Left cardiac atrium (tissue), 4 donors: Measurements from ENCODE around the gene EID2. TPM values are rescaled to one million over a fixed set of nuclear protein-coding genes. Genes with fewer than 3 reads are reported as not detected.

Source experiments
- ATAC-seq, 2 donors: fragments of 200-7000 bp; cut with Tn5 transposase; one replicate each; pipeline ENCODE4 v1.9.1; 2020; ENCODE audit warnings: mild to moderate bottlenecking in 2 of 2, moderate library complexity in 2 of 2
- DNase-seq: peaks from one replicate; pipeline ENCODE4 v3.0.0-alpha.2; 2020
- intact Hi-C, 2 donors: fragments of 100-400 bp; cut with DNase I; formaldehyde crosslinking; loops; one replicate each; pipeline versions ENCODE4 v1.14.1 to v1.15.1; 2022 to 2023
- total RNA-seq, 2 donors: library from RNA; stranded (reverse); fragmentation: NEBNext Ultra II Directional; extraction: Animal tissue kit (Norgen Biotek cat#: 25700); gene quantifications; one replicate each; pipeline ENCODE4 v1.2.1, GENCODE V29; 2021
- donor health status: DM: no; HTN: yes; CAD: no.
- donor health status: DM: no; HTN: yes; CAD: no; lungs with severe emphysema.
- donor health status: DM: yes; HTN: yes; CAD: no.
- donor health status: Dilated cardiomyopathy.

Gene EID2
- total RNA-seq, 2 donors from 2014 or later, result 11.0 to 14.8 TPM

DNA sequence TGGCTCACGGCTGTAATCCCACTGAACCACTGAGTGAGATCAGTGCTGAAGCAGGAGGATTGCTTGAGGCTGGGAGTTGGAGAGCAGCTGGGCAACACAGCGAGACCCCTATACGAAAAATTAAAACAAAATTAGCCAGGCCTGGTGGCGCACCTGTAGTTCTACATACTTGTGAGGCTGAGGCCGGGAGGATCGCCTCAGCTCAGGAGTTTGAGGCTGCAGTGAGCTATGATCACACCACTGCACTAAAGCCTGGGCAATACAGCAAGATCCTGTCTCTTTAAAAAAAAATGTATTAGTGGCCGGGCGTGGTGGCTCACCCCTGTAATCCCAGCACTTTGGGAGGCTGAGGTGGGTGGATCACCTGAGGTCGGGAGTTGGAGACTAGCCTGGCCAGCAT lies 31.3 kb downstream of the EID2 start:
- intact Hi-C loops, result no loop called here
- no peak for DNase-seq
- ATAC-seq, result no peak

DNA sequence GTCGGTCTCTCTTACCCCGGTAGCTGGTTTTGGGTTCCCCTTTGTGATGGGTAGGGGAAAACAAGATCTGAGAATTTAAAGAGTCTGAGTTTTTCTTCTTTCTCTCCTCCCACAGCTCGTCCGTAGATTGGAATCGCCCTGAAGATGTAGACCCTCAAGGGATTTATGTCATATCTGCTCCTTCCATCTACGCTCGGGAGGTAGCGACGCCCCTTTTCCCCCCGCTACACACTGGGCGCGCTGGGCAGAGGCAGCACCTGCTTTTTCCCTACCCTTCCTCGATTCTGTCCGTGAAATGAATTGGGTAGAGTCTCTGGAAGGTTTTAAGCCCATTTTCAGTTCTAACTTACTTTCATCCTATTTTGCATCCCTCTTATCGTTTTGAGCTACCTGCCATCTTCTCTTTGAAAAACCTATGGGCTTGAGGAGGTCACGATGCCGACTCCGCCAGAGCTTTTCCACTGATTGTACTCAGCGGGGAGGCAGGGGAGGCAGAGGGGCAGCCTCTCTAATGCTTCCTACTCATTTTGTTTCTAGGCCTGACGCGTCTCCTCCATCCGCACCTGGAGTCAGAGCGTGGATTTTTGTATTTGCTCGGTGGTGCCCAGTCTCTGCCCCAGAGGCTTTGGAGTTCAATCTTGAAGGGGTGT lies 32.1 kb downstream of the EID2 start:
- intact Hi-C loops, result no loop called here
- ATAC-seq (no peak), DNase-seq (no peak)

DNA sequence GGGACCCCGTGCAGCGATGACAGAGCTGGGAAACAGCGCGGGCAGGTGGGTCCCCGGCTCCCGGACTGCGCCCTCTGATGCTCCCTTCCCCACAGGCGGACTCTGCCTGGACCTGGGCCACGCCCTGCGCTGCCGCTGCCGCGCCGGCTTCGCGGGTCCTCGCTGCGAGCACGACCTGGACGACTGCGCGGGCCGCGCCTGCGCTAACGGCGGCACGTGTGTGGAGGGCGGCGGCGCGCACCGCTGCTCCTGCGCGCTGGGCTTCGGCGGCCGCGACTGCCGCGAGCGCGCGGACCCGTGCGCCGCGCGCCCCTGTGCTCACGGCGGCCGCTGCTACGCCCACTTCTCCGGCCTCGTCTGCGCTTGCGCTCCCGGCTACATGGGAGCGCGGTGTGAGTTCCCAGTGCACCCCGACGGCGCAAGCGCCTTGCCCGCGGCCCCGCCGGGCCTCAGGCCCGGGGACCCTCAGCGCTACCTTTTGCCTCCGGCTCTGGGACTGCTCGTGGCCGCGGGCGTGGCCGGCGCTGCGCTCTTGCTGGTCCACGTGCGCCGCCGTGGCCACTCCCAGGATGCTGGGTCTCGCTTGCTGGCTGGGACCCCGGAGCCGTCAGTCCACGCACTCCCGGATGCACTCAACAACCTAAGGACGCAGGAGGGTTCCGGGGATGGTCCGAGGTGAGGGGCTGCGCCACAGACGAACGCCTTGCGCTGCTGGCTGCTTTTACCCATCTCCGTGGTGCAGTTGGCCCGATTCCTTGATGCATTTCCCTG lies 32.8 kb downstream of the EID2 start:
- intact Hi-C loops, result no loop called here
- peak; percentile 71 to 74 for ATAC-seq
- DNase-seq, result peak; percentile 44

DNA sequence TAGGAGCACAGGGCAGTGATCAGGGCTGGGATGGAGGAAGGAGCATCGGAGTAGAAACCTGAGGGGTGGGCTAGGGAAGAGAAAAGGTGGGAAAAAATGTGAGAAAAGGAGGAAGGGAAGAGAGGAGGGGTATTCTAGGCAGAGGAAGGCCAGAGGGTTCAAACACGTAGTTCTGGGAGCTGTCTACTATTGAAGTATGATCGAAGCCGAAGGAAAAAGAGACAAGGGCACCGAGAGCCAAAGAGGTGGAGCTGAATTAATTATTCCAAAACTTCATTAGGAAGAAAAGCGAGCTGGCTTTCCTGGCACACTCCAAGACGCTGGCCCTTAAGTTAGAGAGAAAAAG lies 33.4 kb downstream of the EID2 start:
- intact Hi-C loops, result no loop called here
- ATAC-seq (no peak), DNase-seq (no peak)

DNA sequence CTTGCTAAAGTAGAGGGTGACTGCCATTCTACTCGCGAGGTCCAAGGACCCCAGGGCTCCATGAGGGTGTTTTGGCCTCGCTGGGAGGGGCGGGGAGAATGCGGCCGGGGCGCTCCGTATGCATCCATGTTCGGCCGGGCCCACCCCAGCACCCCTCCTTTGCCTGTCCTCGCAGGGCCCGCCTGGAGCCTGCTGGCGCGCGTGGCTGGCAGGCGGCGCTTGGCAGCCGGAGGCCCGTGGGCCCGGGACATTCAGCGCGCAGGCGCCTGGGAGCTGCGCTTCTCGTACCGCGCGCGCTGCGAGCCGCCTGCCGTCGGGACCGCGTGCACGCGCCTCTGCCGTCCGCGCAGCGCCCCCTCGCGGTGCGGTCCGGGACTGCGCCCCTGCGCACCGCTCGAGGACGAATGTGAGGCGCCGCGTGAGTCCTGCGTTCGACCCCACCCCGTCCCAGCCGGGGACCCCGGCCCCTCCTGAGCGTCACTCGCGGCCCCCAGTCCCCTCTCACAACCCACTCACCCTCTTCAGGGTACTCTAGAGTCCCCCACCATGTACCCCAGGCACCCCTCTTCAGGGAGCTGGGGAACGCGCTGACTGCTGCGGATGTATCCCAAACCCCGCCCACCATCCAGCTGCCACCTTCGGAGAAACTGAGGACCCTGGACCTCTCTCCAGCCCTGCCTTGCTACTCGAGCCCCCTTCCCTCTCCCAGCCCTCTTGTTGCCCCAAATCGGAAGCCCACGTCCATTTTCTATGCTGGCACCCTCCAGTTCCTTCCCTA lies 37.1 kb downstream of the EID2 start:
- peak; percentile 62 to 71 for ATAC-seq
- intact Hi-C loops, result no loop called here
- peak; percentile 70 for DNase-seq

DNA sequence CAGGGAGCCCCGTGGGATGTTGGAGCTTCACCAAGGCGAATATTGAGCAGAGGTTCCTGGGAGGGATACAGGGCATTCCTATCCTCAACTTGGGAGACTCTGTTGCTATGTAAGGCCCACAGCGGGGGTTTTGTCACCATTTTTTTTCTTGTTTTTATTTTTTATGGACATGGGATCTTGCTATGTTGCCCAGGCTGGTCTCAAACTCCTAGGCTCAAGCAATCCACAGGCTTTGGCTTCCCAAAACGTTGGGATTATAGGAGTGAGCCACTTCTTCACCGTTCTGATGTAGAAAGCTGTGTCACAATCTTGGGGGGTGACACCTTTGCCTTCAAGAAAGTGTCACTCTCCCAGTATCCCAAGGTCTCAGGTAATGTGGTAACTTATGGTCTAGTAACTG lies 38.6 kb downstream of the EID2 start:
- DNase-seq (no peak), ATAC-seq (no peak)
- intact Hi-C loops, result no loop called here

DNA sequence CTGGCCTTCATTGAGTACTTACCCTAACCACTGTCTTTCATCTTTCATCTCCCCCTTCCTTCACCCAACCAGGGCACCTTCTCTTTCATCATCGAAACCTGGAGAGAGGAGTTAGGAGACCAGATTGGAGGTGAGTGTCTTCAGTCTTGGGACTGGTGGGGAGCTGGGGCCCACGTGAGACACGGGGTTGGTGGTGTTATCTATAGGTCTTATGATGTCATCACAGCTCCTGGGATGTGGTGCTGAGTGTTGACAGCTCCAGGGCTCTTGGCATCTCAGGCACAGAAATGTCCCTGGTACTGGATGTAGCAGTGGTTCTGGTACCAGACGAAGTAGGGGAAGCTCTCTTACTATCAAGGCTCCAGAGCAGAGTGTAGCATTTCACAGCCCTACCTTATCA lies 39.4 kb downstream of the EID2 start:
- DNase-seq, result no peak
- intact Hi-C loops, result no loop called here

DNA sequence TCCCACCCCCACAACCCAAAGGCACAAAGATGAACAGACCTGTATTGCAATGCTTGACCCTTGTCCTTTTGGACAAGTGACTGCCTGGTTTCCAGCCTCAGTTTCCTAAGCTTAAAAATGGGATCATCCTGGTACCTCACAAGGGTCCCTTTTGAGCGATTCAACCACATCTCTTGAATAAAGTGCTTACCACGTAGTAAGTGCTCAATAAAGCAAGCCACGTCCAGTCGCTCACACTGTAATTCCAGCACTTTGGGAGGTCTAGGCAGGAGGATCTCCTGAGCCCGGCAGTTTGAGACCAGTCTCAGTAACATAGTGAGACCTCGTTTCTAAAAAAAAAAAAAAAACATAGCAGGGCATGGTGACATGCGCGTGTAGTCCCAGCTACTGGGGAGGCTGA lies 40.0 kb downstream of the EID2 start:
- ATAC-seq (no peak), DNase-seq (no peak)
- intact Hi-C loops, result no loop called here

More for the DNA sequence above, 39.4 kb downstream of the EID2 start:
- ATAC-seq, result no peak

DNA sequence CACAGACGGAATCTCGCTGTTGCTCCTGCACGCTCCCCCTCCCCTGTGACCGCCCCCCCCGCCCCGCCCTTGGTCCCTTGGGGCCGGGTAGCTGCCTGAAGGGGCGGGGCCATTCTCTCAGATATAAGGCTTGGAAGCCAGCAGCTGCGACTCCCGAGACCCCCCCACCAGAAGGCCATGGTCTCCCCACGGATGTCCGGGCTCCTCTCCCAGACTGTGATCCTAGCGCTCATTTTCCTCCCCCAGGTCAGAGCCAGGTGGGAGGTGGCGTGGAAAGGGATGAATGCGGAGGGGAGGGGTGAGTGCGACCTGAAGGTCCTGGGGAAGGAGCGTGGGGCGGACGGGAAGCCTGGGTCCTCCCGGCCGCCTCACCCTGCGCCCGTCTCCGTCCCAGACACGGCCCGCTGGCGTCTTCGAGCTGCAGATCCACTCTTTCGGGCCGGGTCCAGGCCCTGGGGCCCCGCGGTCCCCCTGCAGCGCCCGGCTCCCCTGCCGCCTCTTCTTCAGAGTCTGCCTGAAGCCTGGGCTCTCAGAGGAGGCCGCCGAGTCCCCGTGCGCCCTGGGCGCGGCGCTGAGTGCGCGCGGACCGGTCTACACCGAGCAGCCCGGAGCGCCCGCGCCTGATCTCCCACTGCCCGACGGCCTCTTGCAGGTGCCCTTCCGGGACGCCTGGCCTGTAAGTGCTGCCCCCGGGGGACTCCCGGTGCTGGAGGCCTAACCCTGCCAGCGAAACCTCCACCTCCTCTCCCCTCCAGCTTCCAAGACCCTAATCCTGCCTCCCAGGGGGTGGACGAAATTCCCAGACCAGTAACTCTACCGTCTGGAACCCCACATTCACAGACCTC lies 40.9 kb downstream of the EID2 start, which contains the start of gene DLL3:
DLL3 (plus strand) TSS at position 150 of the 845 bp plus-strand sequence; CDS start at position 178, 28 bp downstream.
- no peak for DNase-seq
- ATAC-seq, result no peak
- intact Hi-C loops, result no loop called here

DNA sequence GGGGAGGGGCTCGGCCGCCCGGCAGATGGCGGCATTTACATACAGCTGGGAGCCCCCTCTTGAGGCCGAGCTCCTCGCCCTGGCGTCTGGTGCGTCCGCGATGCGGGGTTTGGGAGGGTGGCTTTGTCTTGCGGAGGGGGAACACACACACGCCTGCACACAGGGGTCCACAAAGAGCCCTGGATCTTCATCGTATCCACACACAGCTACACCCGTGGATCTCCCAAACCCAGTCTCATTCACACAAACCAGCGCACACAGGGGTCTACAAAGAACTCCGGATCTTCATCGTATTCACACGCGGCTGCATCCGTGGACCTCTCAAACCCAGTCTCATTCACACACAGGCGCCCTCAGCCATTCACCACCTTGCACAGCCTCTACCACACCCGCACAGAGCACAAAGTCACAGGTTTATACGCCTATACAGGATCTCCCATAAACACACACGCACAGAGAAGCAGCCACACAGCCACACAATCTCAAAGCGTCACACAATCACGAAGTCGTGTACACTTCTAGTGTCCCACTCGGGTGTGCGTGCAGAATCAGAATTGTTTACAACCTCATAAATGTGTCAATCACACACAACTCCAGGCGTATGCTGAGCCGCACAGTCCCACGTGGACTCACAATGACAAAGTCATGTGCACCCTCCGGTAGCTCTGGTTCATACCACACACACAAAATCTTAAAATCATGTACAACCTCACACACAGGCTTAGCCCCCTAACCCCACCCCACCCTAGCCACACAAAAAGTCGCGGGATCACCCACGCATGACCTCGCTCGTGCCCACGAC lies 41.8 kb downstream of the EID2 start:
- no peak for DNase-seq
- intact Hi-C loops, result no loop called here
- ATAC-seq, result peak in 1 of 2 donors; percentile 74

DNA sequence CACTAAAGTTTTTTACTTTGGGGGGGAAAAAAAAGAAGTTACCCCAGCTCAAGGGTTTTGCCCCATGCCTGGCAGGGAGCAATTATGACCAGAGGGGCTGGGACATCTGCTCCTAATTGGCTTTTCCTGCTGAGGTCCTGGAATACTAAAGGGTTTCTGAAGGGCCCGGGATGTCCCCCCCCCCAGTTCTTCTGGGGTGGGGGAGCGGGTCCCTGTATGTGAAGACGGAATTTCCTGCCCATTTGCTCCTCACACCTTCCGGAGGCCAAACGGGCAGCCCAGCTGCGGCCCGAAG lies 42.3 kb downstream of the EID2 start:
- ATAC-seq, result no peak
- intact Hi-C loops, result no loop called here
- no peak for DNase-seq

DNA sequence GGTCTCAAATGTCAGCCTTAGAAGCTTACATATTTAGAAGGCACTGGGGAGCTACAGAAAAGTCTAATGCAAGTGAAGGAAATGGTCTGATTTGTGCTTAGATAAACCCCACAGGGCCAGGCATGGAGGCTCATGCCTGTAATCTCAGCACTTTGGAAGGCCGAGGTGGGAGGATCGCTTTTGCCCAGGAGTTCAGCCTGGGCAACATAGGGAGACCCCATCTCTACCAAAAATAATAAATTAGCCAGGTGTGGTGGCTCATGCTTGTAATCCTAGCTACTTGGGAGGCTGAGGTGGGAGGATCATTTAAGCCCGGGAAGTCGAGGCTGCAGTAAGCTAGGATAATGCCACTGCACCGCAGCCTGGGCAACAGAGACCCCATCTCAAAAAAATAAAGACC lies 43.9 kb downstream of the EID2 start:
- ATAC-seq, result no peak
- no peak for DNase-seq
- intact Hi-C loops, result no loop called here

DNA sequence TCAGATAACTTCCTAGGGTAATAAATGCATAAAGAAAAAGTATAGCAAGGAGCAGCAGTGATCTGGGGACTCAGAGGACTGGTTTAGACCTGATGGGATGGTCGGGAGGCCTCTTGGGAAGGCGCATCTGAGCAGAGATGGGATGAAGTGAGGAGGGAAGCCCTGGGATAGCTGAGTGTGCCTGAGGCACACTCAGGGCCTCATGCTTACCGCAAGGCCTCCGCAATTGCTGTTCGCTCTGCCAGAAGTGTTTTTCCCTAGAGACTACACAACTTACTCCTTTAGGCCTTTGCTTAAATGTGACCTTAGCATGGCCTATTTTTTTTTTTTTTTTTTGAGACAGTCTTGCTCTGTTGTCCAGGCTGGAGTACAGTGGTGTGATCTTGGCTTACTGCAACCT lies 45.3 kb downstream of the EID2 start:
- DNase-seq, result no peak
- no peak for ATAC-seq
- intact Hi-C loops, result no loop called here

DNA sequence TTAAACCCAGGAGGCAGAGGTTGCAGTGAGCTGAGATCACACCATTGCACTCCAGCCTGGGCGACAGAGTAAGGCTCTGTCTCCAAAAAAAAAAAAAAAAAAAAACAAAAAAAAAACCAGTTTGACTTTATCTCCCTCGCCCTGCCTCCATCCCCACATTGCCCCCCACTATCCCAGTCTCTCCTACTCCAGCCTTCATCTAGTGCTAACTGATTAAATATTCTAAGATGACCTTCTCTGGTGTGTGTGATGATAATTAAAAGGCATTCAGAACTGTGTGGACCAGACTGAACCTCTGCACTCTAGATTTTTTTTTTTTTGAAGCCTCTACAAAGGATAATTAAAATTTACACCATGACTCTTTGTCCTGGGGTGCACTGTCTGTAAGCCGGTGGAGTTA lies 47.2 kb downstream of the EID2 start:
- ATAC-seq, result no peak
- intact Hi-C loops, result no loop called here
- DNase-seq, result no peak

DNA sequence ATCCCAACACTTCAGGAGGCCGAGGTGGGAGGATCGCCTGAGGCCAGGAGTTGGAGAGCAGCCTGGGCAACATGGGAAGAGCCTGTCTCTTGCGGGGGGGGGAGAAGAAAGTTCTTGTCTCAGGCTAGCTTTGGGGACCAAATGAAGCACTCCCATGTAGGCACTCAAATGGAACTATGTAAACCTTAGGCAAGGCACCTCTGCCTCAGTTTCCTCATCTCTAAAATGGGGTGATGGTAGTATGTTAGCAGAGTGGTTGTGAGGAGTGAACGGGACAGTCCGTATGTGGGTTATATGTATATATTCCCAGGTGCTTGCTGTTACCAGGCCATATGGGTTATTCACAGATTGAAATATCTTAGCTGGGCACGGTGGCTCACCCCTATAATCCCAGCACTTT lies 47.7 kb downstream of the EID2 start:
- DNase-seq (no peak), ATAC-seq (no peak)
- intact Hi-C loops, result no loop called here

DNA sequence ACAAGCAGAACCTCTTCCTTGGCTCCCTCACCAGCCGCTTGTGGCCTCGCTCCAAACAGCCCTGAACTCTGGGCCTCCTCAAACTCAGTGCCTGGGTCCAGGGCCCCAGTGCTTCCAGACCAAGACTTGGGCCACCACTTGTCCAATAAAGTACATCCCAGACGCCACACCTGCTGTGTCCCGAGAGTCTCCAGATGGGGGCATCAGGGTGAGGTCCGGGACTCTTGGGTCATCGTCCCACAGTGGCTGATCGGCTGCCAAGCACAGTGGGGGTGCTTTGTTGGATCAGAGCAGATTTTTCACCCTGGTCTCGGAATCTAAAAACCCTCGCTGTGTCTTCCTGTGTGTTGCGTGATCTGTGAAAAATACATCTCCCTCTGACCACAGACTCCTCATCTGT lies 50.2 kb downstream of the EID2 start:
- intact Hi-C loops, result loop anchor here in 1 of 2 donors (10.0 kb wide), 1 partner anchor 45 kb away; the partner anchor contains the start of gene EID2B
- ATAC-seq, result no peak
- DNase-seq, result no peak
